ENCODE measurements around the gene SCML1.
A peak's percentile ranks its signal among the peaks of the same experiment; 100 is the strongest.

Gene SCML1

GRCh38 chrX:17736856-17737709 lies at the start of gene SCML1:
Gene SCML1 (plus strand): TSS chrX:17737493. CDS start chrX:17744187, 6,694 bp downstream.
- peak; percentile 94 for DNase-seq (ENCODE audit: low spot score)

GRCh38 chrX:17687648-17688047 lies 49.6 kb upstream of the SCML1 start:
- DNase-seq (ENCODE audit: low spot score), result no peak

GRCh38 chrX:17689971-17690409 lies 47.3 kb upstream of the SCML1 start:
- DNase-seq (ENCODE audit: low spot score), result peak; percentile 36

GRCh38 chrX:17692709-17693346 lies 44.5 kb upstream of the SCML1 start:
- no peak for DNase-seq (ENCODE audit: low spot score)

GRCh38 chrX:17697191-17697590 lies 40.1 kb upstream of the SCML1 start:
- DNase-seq (ENCODE audit: low spot score), result peak; percentile 25

- no peak for DNase-seq (ENCODE audit: low spot score)
These were observed 36.3 kb upstream of the SCML1 start for GRCh38 chrX:17700976-17701375.

GRCh38 chrX:17703201-17703600 lies 34.1 kb upstream of the SCML1 start:
- peak; percentile 33 for DNase-seq (ENCODE audit: low spot score)

GRCh38 chrX:17705211-17705610 lies 32.1 kb upstream of the SCML1 start:
- DNase-seq (ENCODE audit: low spot score), result no peak

GRCh38 chrX:17706676-17707075 lies 30.6 kb upstream of the SCML1 start:
- DNase-seq (ENCODE audit: low spot score), result no peak

GRCh38 chrX:17707731-17708130 lies 29.6 kb upstream of the SCML1 start:
- no peak for DNase-seq (ENCODE audit: low spot score)

- peak; percentile 12 for DNase-seq (ENCODE audit: low spot score)
These were observed 26.4 kb upstream of the SCML1 start for GRCh38 chrX:17710871-17711301.

GRCh38 chrX:17713288-17713687 lies 24.0 kb upstream of the SCML1 start:
- no peak for DNase-seq (ENCODE audit: low spot score)

- no peak for DNase-seq (ENCODE audit: low spot score)
These were observed 18.6 kb upstream of the SCML1 start for GRCh38 chrX:17718649-17719165.

GRCh38 chrX:17719711-17720110 lies 17.6 kb upstream of the SCML1 start:
- DNase-seq (ENCODE audit: low spot score), result no peak

- DNase-seq (ENCODE audit: low spot score), result no peak
These were observed 15.6 kb upstream of the SCML1 start for GRCh38 chrX:17721715-17722114.

- no peak for DNase-seq (ENCODE audit: low spot score)
These were observed 12.1 kb upstream of the SCML1 start for GRCh38 chrX:17725181-17725580.

- DNase-seq (ENCODE audit: low spot score), result no peak
These were observed 5.0 kb upstream of the SCML1 start for GRCh38 chrX:17732138-17732783.

GRCh38 chrX:17735406-17735805 lies 1.9 kb upstream of the SCML1 start:
- no peak for DNase-seq (ENCODE audit: low spot score)

GRCh38 chrX:17736478-17736855 lies 826 bp upstream of the SCML1 start:
- DNase-seq (ENCODE audit: low spot score), result no peak

- no peak for DNase-seq (ENCODE audit: low spot score)
These were observed 355 bp downstream of the SCML1 start for GRCh38 chrX:17737710-17737985.

GRCh38 chrX:17737986-17738713 lies 857 bp downstream of the SCML1 start:
- peak; percentile 58 for DNase-seq (ENCODE audit: low spot score)
